ENCODE measurements around the gene SPATA16. TPM values are rescaled to one million over a fixed set of nuclear protein-coding genes. Genes with fewer than 3 reads are reported as not detected.
"Not testable (repeated sequence)": the region's sequence is repeated elsewhere in the genome, so short reads cannot be mapped to it uniquely, and the experiment has no call there.

Gene SPATA16
- polyA plus RNA-seq, 1 donor: not detected

GRCh38 chr3:172946061-172946460, 195.0 kb downstream of the SPATA16 start:
- no peak for DNase-seq

GRCh38 chr3:172939651-172940293, 201.3 kb downstream of the SPATA16 start:
- no peak for DNase-seq

DNA sequence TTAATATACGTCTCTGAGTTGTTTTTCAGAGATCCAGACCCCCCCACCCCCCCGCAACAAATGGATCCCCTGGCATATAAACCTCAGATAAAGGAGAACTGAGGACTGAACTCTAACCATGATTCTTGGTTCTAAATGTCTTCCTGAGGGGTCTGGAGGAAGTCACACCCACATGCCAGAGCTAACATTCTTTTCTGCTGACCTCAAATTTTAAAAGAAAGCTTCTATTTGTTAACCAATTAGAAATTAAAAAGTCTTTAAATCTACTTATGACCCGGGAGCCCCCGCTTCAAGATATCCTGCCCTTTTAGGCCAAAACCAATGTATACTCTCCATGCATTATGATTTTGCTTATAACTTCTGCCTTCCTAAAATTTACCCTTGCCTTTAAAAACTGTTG, 202.2 kb downstream of the SPATA16 start:
- no peak for DNase-seq

DNA sequence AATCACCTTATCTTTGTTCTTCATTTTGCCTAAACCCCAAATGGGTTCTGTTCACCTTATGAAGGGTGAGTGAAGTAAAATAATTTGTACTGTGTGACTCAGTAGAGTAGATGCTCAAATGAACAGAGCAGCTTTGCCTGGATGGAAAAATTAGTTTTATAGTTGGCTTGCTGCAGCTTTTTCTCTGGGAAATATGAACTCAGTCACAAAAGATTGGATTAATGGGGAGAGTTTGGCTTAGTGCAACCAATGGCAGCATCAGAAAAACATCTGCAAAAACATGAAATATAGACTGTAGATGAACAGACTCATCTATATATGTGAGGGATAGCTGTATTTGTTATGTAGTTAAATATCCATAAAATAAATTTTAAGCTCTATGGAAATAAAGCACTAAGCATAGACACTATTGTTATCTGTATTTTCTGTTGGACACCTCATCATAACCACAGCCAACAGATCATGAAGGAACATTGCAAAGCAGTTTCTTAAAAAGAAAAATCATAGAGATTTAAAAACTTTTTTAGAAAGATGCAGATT, 209.2 kb downstream of the SPATA16 start:
- DNase-seq: no peak

- DNase-seq: no peak
Observed at GRCh38 chr3:172929451-172929850, 211.6 kb downstream of the SPATA16 start.

GRCh38 chr3:172924546-172924945, 216.5 kb downstream of the SPATA16 start:
- DNase-seq: no peak

DNA sequence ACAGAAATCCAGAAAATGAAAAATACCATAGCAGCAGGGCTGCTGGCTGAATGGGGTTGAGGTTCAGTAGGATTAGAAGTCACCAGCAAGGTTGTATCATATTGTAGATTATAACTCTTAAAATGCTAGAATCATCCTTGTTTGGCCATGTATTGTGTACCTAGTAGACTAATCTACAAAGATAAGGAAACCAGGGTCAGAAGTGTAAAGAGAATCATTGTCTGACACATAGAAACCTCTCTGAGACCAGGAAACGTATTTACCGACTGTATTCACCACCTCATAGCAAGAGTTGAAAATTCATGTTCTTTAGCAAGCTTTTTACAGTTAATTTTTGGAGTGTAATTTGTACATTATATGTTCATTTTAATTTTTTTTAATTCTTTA, 221.7 kb downstream of the SPATA16 start:
- no peak for DNase-seq

- no peak for DNase-seq
Observed at GRCh38 chr3:172918568-172919296, 222.3 kb downstream of the SPATA16 start.

DNA sequence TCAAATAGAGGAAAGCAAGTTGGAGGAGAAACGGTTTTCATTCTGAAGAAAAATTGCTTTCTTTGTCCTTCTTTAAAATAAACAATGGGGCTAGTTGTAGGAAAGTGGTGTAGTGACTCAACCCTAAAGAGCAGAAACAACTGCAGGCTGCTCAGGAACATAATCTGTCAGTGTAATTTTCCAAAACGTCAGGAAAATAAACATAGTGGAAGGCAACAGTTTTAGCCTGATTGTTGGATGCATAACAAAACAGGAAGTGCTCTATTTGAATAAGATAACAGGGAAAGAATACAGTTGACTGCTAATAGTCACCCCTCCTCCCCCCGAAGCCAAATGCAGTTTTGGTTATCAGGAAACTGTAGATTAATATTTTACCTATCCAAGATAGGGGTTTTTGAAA, 222.9 kb downstream of the SPATA16 start:
- peak; percentile 32 for DNase-seq

- DNase-seq: no peak
Observed at GRCh38 chr3:172915911-172916514, 225.0 kb downstream of the SPATA16 start.

DNA sequence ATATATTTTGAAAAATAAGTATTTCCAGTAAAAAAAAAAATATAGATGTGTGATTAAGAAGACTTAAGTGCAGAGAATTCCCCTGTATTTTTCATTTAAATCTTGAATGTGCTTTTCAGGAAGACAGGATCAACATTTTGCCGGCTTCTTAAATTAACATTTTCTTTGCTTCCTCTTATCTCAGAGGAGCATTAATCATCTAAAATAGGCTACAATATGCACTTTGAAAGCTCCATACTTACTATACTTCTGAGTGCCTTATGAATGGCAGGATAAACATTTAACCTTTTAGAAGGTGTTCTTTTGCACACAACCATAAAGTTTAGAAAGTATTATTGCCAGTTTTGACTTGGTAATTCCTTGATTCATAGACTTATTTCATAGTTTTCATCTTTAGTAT, 226.2 kb downstream of the SPATA16 start:
- no peak for DNase-seq

DNA sequence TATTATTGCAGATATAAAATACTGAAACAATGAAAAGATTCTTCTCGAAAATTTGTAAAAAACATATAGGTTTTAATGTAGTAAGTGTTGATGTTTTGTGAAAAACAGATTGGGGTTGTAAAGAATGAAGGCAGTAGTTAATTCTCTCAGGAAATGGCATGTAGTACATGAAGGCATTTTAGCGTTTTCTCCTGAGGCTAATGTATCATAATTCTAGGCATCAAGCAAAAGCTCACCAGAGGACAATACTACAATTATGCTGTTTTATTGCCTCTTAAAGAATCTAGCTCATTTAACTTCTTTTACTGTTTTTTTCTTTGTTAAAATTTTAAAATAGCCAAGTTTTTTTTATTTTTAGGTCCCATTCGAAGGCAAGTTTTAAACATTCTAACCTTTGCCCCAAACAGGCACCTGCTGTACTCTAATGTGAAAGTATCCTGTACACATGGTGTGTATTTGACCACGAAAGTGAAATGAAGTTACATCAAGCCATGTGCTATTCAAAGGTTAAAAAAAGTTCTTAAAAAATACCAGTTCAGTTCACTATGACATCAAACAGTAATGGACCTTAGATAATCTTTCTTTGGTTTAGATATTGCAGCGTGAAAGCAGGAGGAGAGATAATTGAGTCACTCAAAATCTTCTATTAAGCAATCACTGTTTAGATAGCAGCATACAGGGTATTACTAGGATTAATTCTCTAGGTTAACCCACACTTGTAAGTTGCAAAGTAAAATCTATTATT, 227.0 kb downstream of the SPATA16 start:
- no peak for DNase-seq

GRCh38 chr3:172911142-172911541, 229.9 kb downstream of the SPATA16 start:
- no peak for DNase-seq

DNA sequence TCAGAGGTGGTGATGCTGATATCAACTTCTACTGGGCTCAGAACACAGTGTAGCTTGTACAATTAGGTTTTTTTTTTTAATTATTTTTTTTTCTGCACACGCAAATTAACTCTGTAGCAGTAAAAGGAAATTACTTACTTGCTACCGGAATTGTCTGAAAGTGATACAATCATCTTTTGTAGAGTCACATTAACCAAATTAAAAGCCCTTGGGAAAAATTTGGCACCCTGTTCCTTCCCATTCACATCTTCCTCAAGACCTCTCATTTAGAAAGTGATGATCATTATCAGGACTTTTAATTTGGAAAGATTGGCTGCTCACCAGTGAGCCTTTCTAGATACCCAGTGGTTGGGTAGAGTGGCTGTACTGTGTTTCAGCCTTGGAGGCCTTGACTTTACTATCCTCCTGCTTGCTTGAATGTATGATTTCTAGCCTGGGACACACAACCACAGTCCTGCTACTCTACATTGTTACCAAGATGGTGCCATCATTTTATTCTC, 232.2 kb downstream of the SPATA16 start:
- DNase-seq: no peak

DNA sequence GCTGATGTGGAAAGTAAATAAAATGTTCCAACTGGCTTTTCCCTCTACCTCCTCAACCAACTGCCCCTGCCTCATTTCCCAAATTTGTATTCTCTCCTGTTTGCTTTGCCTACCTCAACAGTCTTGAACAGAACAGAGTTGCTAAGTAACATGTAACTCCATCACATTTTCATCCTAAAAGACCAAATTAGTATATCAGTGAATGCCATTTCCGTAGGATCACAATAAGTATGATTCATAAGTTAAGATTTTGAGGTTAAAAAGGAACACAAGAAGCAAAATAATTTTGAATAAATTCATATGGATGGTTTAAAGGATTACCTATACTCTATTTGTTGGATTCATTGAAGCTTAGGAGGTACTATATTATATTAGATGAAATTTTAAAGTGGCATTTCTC, 235.6 kb downstream of the SPATA16 start:
- DNase-seq: no peak

GRCh38 chr3:172904711-172905373, 236.2 kb downstream of the SPATA16 start:
- DNase-seq: no peak

GRCh38 chr3:172903642-172904320, 237.3 kb downstream of the SPATA16 start:
- DNase-seq: peak; percentile 36

GRCh38 chr3:172892158-172892557, 248.9 kb downstream of the SPATA16 start:
- no peak for DNase-seq

- no peak for DNase-seq
Observed at GRCh38 chr3:172885704-172886103, 255.3 kb downstream of the SPATA16 start.

- no peak for DNase-seq
Observed at GRCh38 chr3:172882563-172882962, 258.5 kb downstream of the SPATA16 start.

GRCh38 chr3:172879381-172879780, 261.7 kb downstream of the SPATA16 start:
- not testable (repeated sequence) for DNase-seq
